ENCODE measurements around the gene MEG3. TPM values are rescaled to one million over a fixed set of nuclear protein-coding genes. Genes with fewer than 3 reads are reported as not detected.
"Not testable (repeated sequence)": the region's sequence is repeated elsewhere in the genome, so short reads cannot be mapped to it uniquely, and the experiment has no call there.

Gene MEG3
- total RNA-seq, 5 donors from 2014 or later (not counting 1 experiment from before 2014, with no cell fraction given): 2.3 to 3.4 (median 2.4) TPM; not detected in 2

GRCh38 chr14:100796946-100797345 is 29.0 kb upstream of the MEG3 start:
- no CpG with 5 or more reads among the region's 4 CpGs for WGBS (ENCODE audit: insufficient coverage)
- Mint-ChIP-seq H3K27me3 (peaks cover 9 to 20% of the 10 kb centered on the region in 2 donors), H3K4me1 (no peaks in the 10 kb centered on the region), H3K36me3 (no peaks in the 10 kb centered on the region), H3K27ac (no peak overlapping the region), H3K9me3 (no peaks in the 10 kb centered on the region), H3K4me3 (no peak overlapping the region)
- Histone ChIP-seq H3K4me3 (ENCODE audit: control insufficient read depth in 1 of 2, extremely low read depth in 1 of 2, low read length in 1 of 2) (no peak overlapping the region), H3K27me3 (replicated peaks in 1 of 2; ENCODE audit: control insufficient read depth in 2 of 2, extremely low read depth in 1 of 2, insufficient read depth in 2 of 2, low read length in 1 of 2) (peaks cover 0 to 16% of the 10 kb centered on the region in 2 experiments), H3K27ac (ENCODE audit: low read length) (no peak overlapping the region), H3K9me3 (no peaks in the 10 kb centered on the region), H3K36me3 (ENCODE audit: control insufficient read depth in 2 of 2, extremely low read depth in 1 of 2, insufficient read depth in 1 of 2, low read length in 1 of 2) (no peaks in the 10 kb centered on the region), H3K4me1 (ENCODE audit: control insufficient read depth in 1 of 2, extremely low read depth in 1 of 2, insufficient read depth in 2 of 2, low read length in 2 of 2) (no peaks in the 10 kb centered on the region)
- DNase-seq: no peak
- ChIA-PET POLR2A (no interaction called here), CTCF (interaction anchor here in 1 of 2 donors (0.7 kb wide), 1 partner anchor 141 kb away, joined by 3 read pairs; no protein-coding TSS in a partner anchor)
- no peak for ATAC-seq (replicated peaks in 1 of 4)

GRCh38 chr14:100800041-100800440 is 25.9 kb upstream of the MEG3 start:
- no peaks in the 10 kb centered on the region for H3K36me3 ChIP-seq (ENCODE audit: control insufficient read depth in 2 of 2, extremely low read depth in 1 of 2, insufficient read depth in 1 of 2, low read length in 1 of 2)
- Mint-ChIP-seq H3K9me3 (no peaks in the 10 kb centered on the region), H3K36me3 (no peaks in the 10 kb centered on the region), H3K27ac (no peak overlapping the region), H3K27me3 (peaks cover 0 to 6% of the 10 kb centered on the region in 2 donors), H3K4me1 (no peaks in the 10 kb centered on the region), H3K4me3 (no peak overlapping the region)
- H3K27ac ChIP-seq (ENCODE audit: low read length): no peak overlapping the region
- ChIA-PET POLR2A (no interaction called here), CTCF (no interaction called here)
- peaks cover 0 to 17% of the 10 kb centered on the region in 2 experiments for H3K27me3 ChIP-seq (replicated peaks in 1 of 2; ENCODE audit: control insufficient read depth in 2 of 2, extremely low read depth in 1 of 2, insufficient read depth in 2 of 2, low read length in 1 of 2)
- H3K9me3 ChIP-seq: no peaks in the 10 kb centered on the region
- 86% methylated on average over 2 of the region's 4 CpGs for WGBS (ENCODE audit: insufficient coverage)
- no peaks in the 10 kb centered on the region for H3K4me1 ChIP-seq (ENCODE audit: control insufficient read depth in 1 of 2, extremely low read depth in 1 of 2, insufficient read depth in 2 of 2, low read length in 2 of 2)
- no peak overlapping the region for H3K4me3 ChIP-seq (ENCODE audit: control insufficient read depth in 1 of 2, extremely low read depth in 1 of 2, low read length in 1 of 2)
- DNase-seq: no peak
- no peak for ATAC-seq (replicated peaks in 1 of 4)

- CTCF ChIA-PET: not testable (repeated sequence)
Observed at GRCh38 chr14:100801433-100801832, 24.5 kb upstream of the MEG3 start.

GRCh38 chr14:100802179-100802578 is 23.7 kb upstream of the MEG3 start:
- CTCF ChIA-PET: no interaction called here
- Mint-ChIP-seq H3K27me3 (peaks cover 0 to 7% of the 10 kb centered on the region in 2 donors), H3K36me3 (no peaks in the 10 kb centered on the region), H3K4me1 (no peaks in the 10 kb centered on the region), H3K9me3 (no peaks in the 10 kb centered on the region), H3K4me3 (no peak overlapping the region), H3K27ac (no peak overlapping the region)
- peaks cover 0 to 17% of the 10 kb centered on the region in 2 experiments for H3K27me3 ChIP-seq (replicated peaks in 1 of 2; ENCODE audit: control insufficient read depth in 2 of 2, extremely low read depth in 1 of 2, insufficient read depth in 2 of 2, low read length in 1 of 2)
- DNase-seq (no peak), ATAC-seq (replicated peaks in 1 of 4) (no peak)
- H3K36me3 ChIP-seq (ENCODE audit: control insufficient read depth in 2 of 2, extremely low read depth in 1 of 2, insufficient read depth in 1 of 2, low read length in 1 of 2): no peaks in the 10 kb centered on the region
- no peaks in the 10 kb centered on the region for H3K9me3 ChIP-seq
- 84% methylated on average over 3 of the region's 7 CpGs for WGBS (ENCODE audit: insufficient coverage)
- no peak overlapping the region for H3K27ac ChIP-seq (ENCODE audit: low read length)
- POLR2A ChIA-PET: no interaction called here
- no peaks in the 10 kb centered on the region for H3K4me1 ChIP-seq (ENCODE audit: control insufficient read depth in 1 of 2, extremely low read depth in 1 of 2, insufficient read depth in 2 of 2, low read length in 2 of 2)
- H3K4me3 ChIP-seq (ENCODE audit: control insufficient read depth in 1 of 2, extremely low read depth in 1 of 2, low read length in 1 of 2): no peak overlapping the region

More at GRCh38 chr14:100801433-100801832, 24.5 kb upstream of the MEG3 start:
- DNase-seq; H3K27me3 Mint-ChIP-seq; H3K27ac Mint-ChIP-seq; H3K36me3 Mint-ChIP-seq; H3K9me3 ChIP-seq; H3K36me3 ChIP-seq (ENCODE audit: control insufficient read depth in 2 of 2, extremely low read depth in 1 of 2, insufficient read depth in 1 of 2, low read length in 1 of 2); H3K4me1 Mint-ChIP-seq; H3K4me3 Mint-ChIP-seq; H3K27ac ChIP-seq (ENCODE audit: low read length); H3K4me3 ChIP-seq (ENCODE audit: control insufficient read depth in 1 of 2, extremely low read depth in 1 of 2, low read length in 1 of 2); H3K9me3 Mint-ChIP-seq; H3K4me1 ChIP-seq (ENCODE audit: control insufficient read depth in 1 of 2, extremely low read depth in 1 of 2, insufficient read depth in 2 of 2, low read length in 2 of 2); ATAC-seq (replicated peaks in 1 of 4); POLR2A ChIA-PET: not testable (repeated sequence)
- peaks cover 0 to 17% of the 10 kb centered on the region in 2 experiments for H3K27me3 ChIP-seq (replicated peaks in 1 of 2; ENCODE audit: control insufficient read depth in 2 of 2, extremely low read depth in 1 of 2, insufficient read depth in 2 of 2, low read length in 1 of 2)
- 96% methylated on average over 8 of the region's 9 CpGs for WGBS (ENCODE audit: insufficient coverage)

GRCh38 chr14:100802766-100803165 is 23.2 kb upstream of the MEG3 start:
- Histone ChIP-seq H3K9me3 (no peaks in the 10 kb centered on the region), H3K27me3 (replicated peaks in 1 of 2; ENCODE audit: control insufficient read depth in 2 of 2, extremely low read depth in 1 of 2, insufficient read depth in 2 of 2, low read length in 1 of 2) (peaks cover 0 to 17% of the 10 kb centered on the region in 2 experiments), H3K27ac (ENCODE audit: low read length) (no peak overlapping the region), H3K4me3 (ENCODE audit: control insufficient read depth in 1 of 2, extremely low read depth in 1 of 2, low read length in 1 of 2) (no peak overlapping the region), H3K36me3 (ENCODE audit: control insufficient read depth in 2 of 2, extremely low read depth in 1 of 2, insufficient read depth in 1 of 2, low read length in 1 of 2) (no peaks in the 10 kb centered on the region), H3K4me1 (ENCODE audit: control insufficient read depth in 1 of 2, extremely low read depth in 1 of 2, insufficient read depth in 2 of 2, low read length in 2 of 2) (no peaks in the 10 kb centered on the region)
- Mint-ChIP-seq H3K4me1 (no peaks in the 10 kb centered on the region), H3K27ac (no peak overlapping the region), H3K27me3 (peaks cover 0 to 7% of the 10 kb centered on the region in 2 donors), H3K36me3 (no peaks in the 10 kb centered on the region), H3K4me3 (no peak overlapping the region), H3K9me3 (no peaks in the 10 kb centered on the region)
- WGBS (ENCODE audit: insufficient coverage): no CpG with 5 or more reads among the region's 5 CpGs
- ChIA-PET POLR2A (no interaction called here), CTCF (no interaction called here)
- ATAC-seq (replicated peaks in 1 of 4) (no peak), DNase-seq (no peak)

DNA sequence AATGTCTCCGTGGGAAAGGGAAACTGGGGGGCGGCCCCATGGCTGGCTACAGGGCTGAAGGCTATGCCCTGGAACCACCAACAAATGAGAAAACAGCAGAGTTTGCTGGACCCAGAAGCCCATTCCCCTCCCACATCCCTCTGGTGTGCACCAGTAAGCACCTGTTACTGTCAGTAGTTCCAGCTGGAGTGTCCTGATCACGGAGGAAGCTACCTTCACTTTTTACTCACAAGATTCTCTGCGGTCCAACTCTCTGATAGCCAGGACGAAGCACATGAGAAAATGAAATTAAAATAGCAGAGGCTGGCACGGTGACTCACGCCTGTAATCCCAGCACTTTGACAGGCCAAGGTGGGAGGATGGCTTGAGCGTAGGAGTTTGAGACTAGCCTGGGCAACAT is 22.7 kb upstream of the MEG3 start:
- ChIA-PET POLR2A (no interaction called here), CTCF (no interaction called here)
- no peak overlapping the region for H3K27ac ChIP-seq (ENCODE audit: low read length)
- H3K4me1 ChIP-seq (ENCODE audit: control insufficient read depth in 1 of 2, extremely low read depth in 1 of 2, insufficient read depth in 2 of 2, low read length in 2 of 2): no peaks in the 10 kb centered on the region
- no peak overlapping the region for H3K4me3 ChIP-seq (ENCODE audit: control insufficient read depth in 1 of 2, extremely low read depth in 1 of 2, low read length in 1 of 2)
- Mint-ChIP-seq H3K36me3 (no peaks in the 10 kb centered on the region), H3K4me3 (no peak overlapping the region), H3K4me1 (no peaks in the 10 kb centered on the region), H3K27me3 (peaks cover 0 to 5% of the 10 kb centered on the region in 2 donors), H3K27ac (no peak overlapping the region), H3K9me3 (peaks cover 0 to 2% (median 0%) of the 10 kb centered on the region in 3 donors)
- peaks cover 0 to 17% of the 10 kb centered on the region in 2 experiments for H3K27me3 ChIP-seq (replicated peaks in 1 of 2; ENCODE audit: control insufficient read depth in 2 of 2, extremely low read depth in 1 of 2, insufficient read depth in 2 of 2, low read length in 1 of 2)
- no CpG with 5 or more reads among the region's 8 CpGs for WGBS (ENCODE audit: insufficient coverage)
- ATAC-seq (replicated peaks in 1 of 4) (no peak), DNase-seq (no peak)
- no peaks in the 10 kb centered on the region for H3K36me3 ChIP-seq (ENCODE audit: control insufficient read depth in 2 of 2, extremely low read depth in 1 of 2, insufficient read depth in 1 of 2, low read length in 1 of 2)
- H3K9me3 ChIP-seq: no peaks in the 10 kb centered on the region

DNA sequence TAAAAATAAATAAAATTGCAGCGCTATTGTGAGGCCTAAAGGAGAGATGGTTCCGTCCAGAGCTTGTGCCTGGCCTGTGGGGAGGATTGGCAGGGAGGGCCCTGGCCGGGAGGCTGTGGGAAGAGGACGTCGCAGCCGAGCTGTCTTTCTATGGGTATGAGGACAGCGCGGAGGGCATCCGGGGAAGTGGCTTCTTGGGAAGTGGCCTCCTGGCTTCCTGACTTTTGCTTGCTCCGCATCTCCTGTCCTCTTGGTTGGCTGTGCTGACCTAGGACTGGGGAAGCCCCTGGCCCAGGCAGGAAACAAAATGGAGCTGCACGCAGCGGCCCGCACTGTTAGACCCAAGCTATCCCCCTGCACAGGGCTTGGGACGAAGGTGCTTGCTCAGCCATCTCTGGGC is 22.2 kb upstream of the MEG3 start:
- DNase-seq: no peak
- Histone ChIP-seq H3K4me3 (ENCODE audit: control insufficient read depth in 1 of 2, extremely low read depth in 1 of 2, low read length in 1 of 2) (no peak overlapping the region), H3K36me3 (ENCODE audit: control insufficient read depth in 2 of 2, extremely low read depth in 1 of 2, insufficient read depth in 1 of 2, low read length in 1 of 2) (no peaks in the 10 kb centered on the region), H3K27ac (ENCODE audit: low read length) (no peak overlapping the region), H3K4me1 (ENCODE audit: control insufficient read depth in 1 of 2, extremely low read depth in 1 of 2, insufficient read depth in 2 of 2, low read length in 2 of 2) (no peaks in the 10 kb centered on the region), H3K9me3 (no peaks in the 10 kb centered on the region), H3K27me3 (replicated peaks in 1 of 2; ENCODE audit: control insufficient read depth in 2 of 2, extremely low read depth in 1 of 2, insufficient read depth in 2 of 2, low read length in 1 of 2) (peaks cover 0 to 17% of the 10 kb centered on the region in 2 experiments)
- WGBS (ENCODE audit: insufficient coverage): 89% methylated on average over 8 of the region's 14 CpGs
- Mint-ChIP-seq H3K4me3 (no peak overlapping the region), H3K27me3 (peaks cover 0 to 5% of the 10 kb centered on the region in 2 donors), H3K4me1 (no peaks in the 10 kb centered on the region), H3K36me3 (no peaks in the 10 kb centered on the region), H3K27ac (no peak overlapping the region), H3K9me3 (peaks cover 0 to 7% (median 2%) of the 10 kb centered on the region in 3 donors)
- ChIA-PET CTCF (no interaction called here), POLR2A (no interaction called here)
- no peak for ATAC-seq (replicated peaks in 1 of 4)

All from T-cell (primary cell).